H1 (cell line): ENCODE results near the gene SPATA19. TPM values are rescaled to one million over a fixed set of nuclear protein-coding genes. Genes with fewer than 3 reads are reported as not detected.

ENCODE experiments used
- CTCF ChIA-PET: fragments of 300-600 bp; sonication (Branson Sonifier 250); formaldehyde crosslinking; loops from one replicate; lab custom pipeline; 2021; ENCODE audit not compliant: partially characterized antibody; lab: Charles Lee
- POLR2A ChIA-PET: fragments of 300-600 bp; sonication (Branson Sonifier 250); formaldehyde crosslinking; loops from one replicate; lab custom pipeline; 2021; ENCODE audit warnings: inconsistent platforms; ENCODE audit not compliant: partially characterized antibody; lab: Charles Lee
- DNase-seq, 2 experiments: peaks; one replicate each; pipeline versions ENCODE4 v3.0.0 to v3.0.0-alpha.2; 2010 to 2022; ENCODE audit warnings: low spot score in 2 of 2, low read depth in 1 of 2, mixed read lengths in 1 of 2
- FAIRE-seq: peaks from 2 replicates; lab custom pipeline; 2011; peaks lifted over from hg19 to GRCh38; lab: Jason Lieb, UNC
- H2AFZ ChIP-seq: 2 replicates; pipeline ENCODE4 v1.8.1; 2012; ENCODE audit warnings: low read length, inconsistent platforms
- H2AK5ac ChIP-seq: 2 replicates; pipeline ENCODE4 v1.6.1; 2013; ENCODE audit warnings: low read depth, low read length
- H2BK120ac ChIP-seq: replicated peaks from 2 replicates; pipeline ENCODE3; 2013; ENCODE audit warnings: low read depth, low read length, inconsistent platforms
- H2BK12ac ChIP-seq: 2 replicates; pipeline ENCODE4 v1.6.1; 2013; ENCODE audit warnings: low read depth, low read length
- H2BK15ac ChIP-seq: 2 replicates; pipeline ENCODE4 v1.6.1; 2013; ENCODE audit warnings: low read length
- H2BK20ac ChIP-seq: 2 replicates; pipeline ENCODE4 v1.6.1; 2013; ENCODE audit warnings: low read length
- H2BK5ac ChIP-seq: 2 replicates; pipeline ENCODE4 v1.6.1; 2013; ENCODE audit warnings: low read depth, low read length
- H3K14ac ChIP-seq: 2 replicates; pipeline ENCODE4 v1.6.1; 2013; ENCODE audit warnings: inconsistent platforms; ENCODE audit not compliant: insufficient read length
- H3K18ac ChIP-seq: 2 replicates; pipeline ENCODE4 v1.6.1; 2013; ENCODE audit warnings: low read length; ENCODE audit errors: extremely low read depth
- H3K23ac ChIP-seq: 2 replicates; pipeline ENCODE4 v1.6.1; 2013; ENCODE audit warnings: inconsistent platforms; ENCODE audit not compliant: insufficient read length
- H3K23me2 ChIP-seq: 2 replicates; pipeline ENCODE4 v1.6.1; 2013; ENCODE audit warnings: low read depth, low read length
- H3K27ac ChIP-seq: 2 replicates; pipeline ENCODE4 v1.6.1; 2011; ENCODE audit warnings: low read depth, low read length, inconsistent platforms
- H3K27me3 ChIP-seq, 4 experiments: replicated peaks in 1 of 4; 1 replicate in 1 of 4; 2 replicates in 3 of 4; pipeline versions ENCODE4 v1.6.1 to v1.8.1; 2011 to 2013; ENCODE audit warnings: low read length in 3 of 4, mild to moderate bottlenecking in 3 of 4, inconsistent platforms in 2 of 4, mixed read lengths in 2 of 4, moderate library complexity in 1 of 4; ENCODE audit not compliant: control insufficient read depth in 3 of 4, insufficient read depth in 3 of 4; ENCODE audit errors: extremely low read depth in 1 of 4
- H3K36me3 ChIP-seq, 4 experiments: 2 replicates each; pipeline versions ENCODE4 v1.6.1 to v1.8.1; 2011 to 2013; ENCODE audit warnings: mild to moderate bottlenecking in 4 of 4, low read length in 3 of 4, moderate library complexity in 2 of 4, control low read depth in 1 of 4, inconsistent platforms in 1 of 4; ENCODE audit not compliant: insufficient read depth in 4 of 4, control insufficient read depth in 2 of 4
- H3K4ac ChIP-seq: replicated peaks from 2 replicates; pipeline ENCODE3; 2013; ENCODE audit warnings: low read length, low read depth, mixed read lengths, inconsistent platforms; ENCODE audit not compliant: insufficient read length
- H3K4me1 ChIP-seq, 4 experiments: replicated peaks in 1 of 4; 1 replicate in 1 of 4; 2 replicates in 3 of 4; pipeline versions ENCODE4 v1.6.1 to v1.8.1; 2011 to 2013; ENCODE audit warnings: low read length in 3 of 4, inconsistent platforms in 2 of 4, mixed read lengths in 1 of 4; ENCODE audit not compliant: insufficient read depth in 4 of 4, control insufficient read depth in 3 of 4
- H3K4me2 ChIP-seq, 2 experiments: 2 replicates each; pipeline versions ENCODE4 v1.6.1 to v1.8.1; 2011 to 2013; ENCODE audit warnings: low read depth in 2 of 2, low read length in 2 of 2, control low read depth in 1 of 2, inconsistent platforms in 1 of 2, mild to moderate bottlenecking in 1 of 2; ENCODE audit not compliant: insufficient read depth in 1 of 2
- H3K4me3 ChIP-seq, 4 experiments: fragments of 200-600, 300-600 bp in 1 of 4; sonication (generic), shearing (Covaris generic), sonication (Bioruptor Twin) in 1 of 4; 2 replicates each; pipeline versions ENCODE4 v1.5.1 to v1.8.1; 2011 to 2016; ENCODE audit warnings: low read length in 4 of 4, low read depth in 3 of 4, control low read depth in 2 of 4, inconsistent platforms in 2 of 4, mild to moderate bottlenecking in 2 of 4, mixed read lengths in 1 of 4, moderate library complexity in 1 of 4; ENCODE audit not compliant: insufficient read depth in 2 of 4; ENCODE audit errors: extremely low read depth in 1 of 4
- H3K56ac ChIP-seq: replicated peaks from 2 replicates; pipeline ENCODE3; 2013; ENCODE audit warnings: low read depth, mild to moderate bottlenecking, mixed read lengths, low read length, inconsistent platforms; ENCODE audit not compliant: insufficient read length
- H3K79me1 ChIP-seq: 2 replicates; pipeline ENCODE4 v1.6.1; 2013; ENCODE audit warnings: low read depth, low read length, control low read depth
- H3K79me2 ChIP-seq, 2 experiments: 2 replicates each; pipeline versions ENCODE4 v1.6.1 to v1.8.1; 2012 to 2013; ENCODE audit warnings: low read length in 2 of 2, mild to moderate bottlenecking in 2 of 2, inconsistent platforms in 1 of 2; ENCODE audit not compliant: insufficient read depth in 2 of 2, control insufficient read depth in 1 of 2
- H3K9ac ChIP-seq, 4 experiments: replicated peaks in 1 of 4; 1 replicate in 1 of 4; 2 replicates in 3 of 4; pipeline versions ENCODE4 v1.6.1 to v1.8.1; 2011 to 2013; ENCODE audit warnings: low read depth in 3 of 4, low read length in 3 of 4, control low read depth in 2 of 4, mild to moderate bottlenecking in 2 of 4, moderate library complexity in 2 of 4, inconsistent platforms in 1 of 4; ENCODE audit errors: extremely low read depth in 1 of 4
- H3K9me3 ChIP-seq, 2 experiments: 2 replicates each; pipeline versions ENCODE4 v1.6.1 to v1.8.1; 2012 to 2013; ENCODE audit warnings: mild to moderate bottlenecking in 2 of 2, moderate library complexity in 2 of 2, control low read depth in 1 of 2, inconsistent platforms in 1 of 2, low read depth in 1 of 2, low read length in 1 of 2, mixed read lengths in 1 of 2; ENCODE audit not compliant: insufficient read depth in 2 of 2
- H4K20me1 ChIP-seq, 2 experiments: replicated peaks in 1 of 2; 2 replicates each; pipeline versions ENCODE3 to v1.8.1; 2011 to 2013; ENCODE audit warnings: inconsistent platforms in 2 of 2, low read length in 2 of 2, mild to moderate bottlenecking in 1 of 2; ENCODE audit not compliant: insufficient read depth in 2 of 2, control insufficient read depth in 1 of 2
- H4K5ac ChIP-seq: 2 replicates; pipeline ENCODE4 v1.6.1; 2013; ENCODE audit warnings: low read length, low read depth, mixed read lengths, inconsistent platforms; ENCODE audit not compliant: insufficient read length
- H4K8ac ChIP-seq: 2 replicates; pipeline ENCODE4 v1.8.0; 2013; ENCODE audit warnings: mild to moderate bottlenecking, moderate library complexity, low read length, inconsistent platforms; ENCODE audit not compliant: insufficient read depth; ENCODE audit errors: extremely low read depth
- H4K91ac ChIP-seq: replicated peaks from 2 replicates; pipeline ENCODE3; 2013; ENCODE audit warnings: low read length, mixed read lengths, inconsistent platforms; ENCODE audit not compliant: insufficient read length
- CBX5 ChIP-seq: fragments of 300-800, 300-1000 bp; sonication (generic); IDR thresholded peaks from 2 replicates; pipeline ENCODE4 v1.7.1; 2016; ENCODE audit warnings: antibody characterized with exemption, low read length, low read depth
- CTCF ChIP-seq, 3 experiments: IDR thresholded peaks; 1 replicate in 2 of 3; 2 replicates in 1 of 3; pipeline versions ENCODE4 v1.5.1 to v1.6.1; 2011; ENCODE audit warnings: low read length in 3 of 3, mild to moderate bottlenecking in 3 of 3, inconsistent platforms in 2 of 3, low read depth in 1 of 3, moderate library complexity in 1 of 3; ENCODE audit not compliant: insufficient read depth in 1 of 3; ENCODE audit errors: control extremely low read depth in 1 of 3
- NRF1 ChIP-seq: IDR thresholded peaks from 2 replicates; pipeline ENCODE4 v1.6.1; 2011; ENCODE audit warnings: mild to moderate bottlenecking, low read depth, low read length, improper control_type of control experiment
- SAP30 ChIP-seq: fragments of 300-600 bp; sonication (generic); IDR thresholded peaks from 2 replicates; pipeline ENCODE4 v1.7.1; 2012; ENCODE audit warnings: low read length, moderate library complexity, mild to moderate bottlenecking, inconsistent platforms; ENCODE audit not compliant: insufficient read depth, insufficient replicate concordance
- SP2 ChIP-seq: IDR thresholded peaks from 2 replicates; pipeline ENCODE4 v1.6.1; 2012; ENCODE audit warnings: mild to moderate bottlenecking, low read length, inconsistent platforms
- SUZ12 ChIP-seq: fragments of 200-600 bp; sonication (generic); IDR thresholded peaks from 2 replicates; pipeline ENCODE4 v1.6.1; 2012; ENCODE audit warnings: mild to moderate bottlenecking, inconsistent platforms, low read length, moderate library complexity, mixed read lengths
- WGBS, 2 experiments: shearing (Covaris generic) in 1 of 2; methylation state at CpG; one replicate each; pipeline versions ENCODE4 v1.1.6 to v1.1.7; 2013 to 2015; ENCODE audit warnings: low lambda C conversion rate in 2 of 2, mixed read lengths in 2 of 2, inconsistent platforms in 1 of 2, low coverage in 1 of 2, missing lambda C conversion rate in 1 of 2; ENCODE audit not compliant: insufficient replicate concordance in 2 of 2, insufficient coverage in 1 of 2, insufficient read length in 1 of 2; ENCODE audit errors: extremely low coverage in 1 of 2, missing lambda C conversion rate in 1 of 2; 5-methylcytosine and 5-hydroxymethylcytosine counted together
- polyA plus RNA-seq, 7 experiments: library from polyadenylated mRNA; depleted of rRNA in 3 of 7; stranded (reverse) in 5 of 7; unstranded in 2 of 7; fragments of >200 nt in 5 of 7; fragments of 200-250 nt in 2 of 7; gene quantifications; 1 replicate in 5 of 7; 2 replicates in 1 of 7; 4 replicates in 1 of 7; pipeline versions ENCODE4 v1.2.1 to v1.2.3, GENCODE V29; 2011 to 2013; ENCODE audit warnings: missing spikeins in 2 of 7, mixed read lengths in 2 of 7
- total RNA-seq: library from RNA; stranded (reverse); fragmentation: NEBNext Ultra II Directional; extraction: Animal tissue kit (Norgen Biotek cat#: 25700); gene quantifications from 2 replicates; pipeline ENCODE4 v1.2.1, GENCODE V29; 2021

SPATA19 gene
- total and polyA plus RNA-seq, 2 of the 8 experiments (the other 6 are each of a cell fraction or from before 2014, with no cell fraction given), result not detected

GRCh38 chr11:133811850-133812685, 33.2 kb downstream of the SPATA19 start:
- Histone ChIP-seq H3K56ac (no peak overlapping the region), H3K4me2 (0 out of 4 replicates have a peak overlapping the region, but pooled peaks of 1 of the 2 experiments have one; percentile 20)

More at GRCh38 chr11:133811850-133812685, 33.2 kb downstream of the SPATA19 start:
- no peak for DNase-seq
- no peaks in the 10 kb centered on the region for H3K23me2 ChIP-seq
- H3K27ac ChIP-seq, result no peak overlapping the region
- H2BK15ac ChIP-seq, result no peak overlapping the region
- no peak overlapping the region for H4K5ac ChIP-seq
- CTCF ChIA-PET, result interaction anchor here (0.6 to 2.1 kb wide), 14 partner anchors 8 to 733 kb away, joined by 3 to 12 read pairs (median 4); no protein-coding TSS in a partner anchor
- H4K91ac ChIP-seq, result no peak overlapping the region
- peaks cover 2 to 14% (median 12%) of the 10 kb centered on the region in 4 experiments; a peak in 6 of 7 replicates for H3K4me1 ChIP-seq
- TF ChIP-seq NRF1 (no peak), CBX5 (no peak), SAP30 (no peak), CTCF (IDR thresholded peaks at IDR 0.05; ENCODE audit: control extremely low read depth in 1 of 3, insufficient read depth in 1 of 3, low read depth in 1 of 3, low read length in 3 of 3) (no peak), SUZ12 (no peak), SP2 (no peak)
- no peak overlapping the region for H2BK120ac ChIP-seq
- H3K18ac ChIP-seq, result no peak overlapping the region
- POLR2A ChIA-PET, result no interaction called here
- H2BK12ac ChIP-seq, result no peak overlapping the region
- H3K4ac ChIP-seq, result no peak overlapping the region
- no peak overlapping the region for H3K14ac ChIP-seq
- no peak overlapping the region for H4K8ac ChIP-seq
- FAIRE-seq, result no peak
- peak overlapping the region; percentile 18; the same call in 1 of the 2 replicates for H2BK5ac ChIP-seq
- no peaks in the 10 kb centered on the region for H3K9me3 ChIP-seq
- no peaks in the 10 kb centered on the region; a peak in 1 of 7 replicates for H3K27me3 ChIP-seq
- H2BK20ac ChIP-seq, result 0 out of 2 replicates have a peak overlapping the region, but pooled peaks have one; percentile 29
- no peak overlapping the region for H3K4me3 ChIP-seq
- H2AK5ac ChIP-seq, result no peak overlapping the region
- H4K20me1 ChIP-seq, result no peaks in the 10 kb centered on the region
- no peaks in the 10 kb centered on the region; a peak in 1 of 4 replicates for H3K79me2 ChIP-seq
- no peak overlapping the region for H3K9ac ChIP-seq
- no peaks in the 10 kb centered on the region for H3K36me3 ChIP-seq
- H3K79me1 ChIP-seq, result no peaks in the 10 kb centered on the region
- no peak overlapping the region for H3K23ac ChIP-seq
- H2AFZ ChIP-seq, result no peak overlapping the region
- WGBS, 2 experiments, result 90% methylated on average over 10 of the region's 10 CpGs; no CpG with 5 or more reads in 1 of the 2 experiments
